Small intestine (tissue), 7 donors: ENCODE results near the gene MYBPH. TPM values are rescaled to one million over a fixed set of nuclear protein-coding genes. Genes with fewer than 3 reads are reported as not detected.

ENCODE experiments used
- DNase-seq, 2 donors: peaks; one replicate each; pipeline versions ENCODE4 v3.0.0 to v3.0.0-alpha.2; 2013
- FAIRE-seq: peaks from 2 replicates; lab custom pipeline; 2012; peaks lifted over from hg19 to GRCh38; lab: Jason Lieb, UNC
- H3K27ac ChIP-seq, 3 donors: one replicate each; pipeline ENCODE4 v1.5.1; 2013; ENCODE audit warnings: low read length in 2 of 3, mild to moderate bottlenecking in 2 of 3, control low read depth in 1 of 3, inconsistent platforms in 1 of 3, low read depth in 1 of 3, moderate library complexity in 1 of 3
- H3K27me3 ChIP-seq, 3 donors: one replicate each; pipeline ENCODE4 v1.6.1; 2013; ENCODE audit warnings: low read length in 3 of 3, inconsistent platforms in 1 of 3; ENCODE audit not compliant: control insufficient read depth in 3 of 3, insufficient read depth in 3 of 3
- H3K36me3 ChIP-seq, 3 donors: one replicate each; pipeline ENCODE4 v1.6.1; 2013; ENCODE audit warnings: low read length in 3 of 3, inconsistent platforms in 1 of 3, low read depth in 1 of 3, mild to moderate bottlenecking in 1 of 3, moderate library complexity in 1 of 3; ENCODE audit not compliant: control insufficient read depth in 3 of 3, insufficient read depth in 2 of 3
- H3K4me1 ChIP-seq, 3 donors: one replicate each; pipeline ENCODE4 v1.6.1; 2013; ENCODE audit warnings: low read length in 2 of 3, inconsistent platforms in 1 of 3, low read depth in 1 of 3, mild to moderate bottlenecking in 1 of 3, moderate library complexity in 1 of 3; ENCODE audit not compliant: control insufficient read depth in 3 of 3, insufficient read depth in 2 of 3
- H3K4me3 ChIP-seq, 3 donors: one replicate each; pipeline ENCODE4 v1.5.1; 2013; ENCODE audit warnings: low read length in 3 of 3, control low read depth in 1 of 3, inconsistent platforms in 1 of 3, low read depth in 1 of 3, mild to moderate bottlenecking in 1 of 3, moderate library complexity in 1 of 3
- H3K9me3 ChIP-seq, 2 donors: one replicate each; pipeline ENCODE4 v1.6.1; 2013; ENCODE audit warnings: low read depth in 1 of 2, low read length in 1 of 2; ENCODE audit not compliant: control insufficient read depth in 2 of 2, insufficient read depth in 1 of 2
- WGBS, 3 donors: extraction: QIAGEN DNeasy Blood & Tissue Kit; methylation state at CpG; one replicate each; pipeline ENCODE4 v1.1.7; 2013; 5-methylcytosine and 5-hydroxymethylcytosine counted together
- polyA plus RNA-seq, 4 donors: library from polyadenylated mRNA; stranded (reverse) in 3 of 4; unstranded in 1 of 4; fragments of 200-250 nt in 3 of 4; fragments of 120-200 nt in 1 of 4; gene quantifications; one replicate each; pipeline versions ENCODE4 v1.2.1 to v1.2.3, GENCODE V29; 2013
- donor health status: healthy with polysubstance abuse.
- donor health status: control.
- donor health status: control.
- donor health status: Bipolar disorder and iron deficiency.
- donor health status: healthy.

The MYBPH gene
- polyA plus RNA-seq, 4 donors = 1.1 TPM; not detected in 3

DNA sequence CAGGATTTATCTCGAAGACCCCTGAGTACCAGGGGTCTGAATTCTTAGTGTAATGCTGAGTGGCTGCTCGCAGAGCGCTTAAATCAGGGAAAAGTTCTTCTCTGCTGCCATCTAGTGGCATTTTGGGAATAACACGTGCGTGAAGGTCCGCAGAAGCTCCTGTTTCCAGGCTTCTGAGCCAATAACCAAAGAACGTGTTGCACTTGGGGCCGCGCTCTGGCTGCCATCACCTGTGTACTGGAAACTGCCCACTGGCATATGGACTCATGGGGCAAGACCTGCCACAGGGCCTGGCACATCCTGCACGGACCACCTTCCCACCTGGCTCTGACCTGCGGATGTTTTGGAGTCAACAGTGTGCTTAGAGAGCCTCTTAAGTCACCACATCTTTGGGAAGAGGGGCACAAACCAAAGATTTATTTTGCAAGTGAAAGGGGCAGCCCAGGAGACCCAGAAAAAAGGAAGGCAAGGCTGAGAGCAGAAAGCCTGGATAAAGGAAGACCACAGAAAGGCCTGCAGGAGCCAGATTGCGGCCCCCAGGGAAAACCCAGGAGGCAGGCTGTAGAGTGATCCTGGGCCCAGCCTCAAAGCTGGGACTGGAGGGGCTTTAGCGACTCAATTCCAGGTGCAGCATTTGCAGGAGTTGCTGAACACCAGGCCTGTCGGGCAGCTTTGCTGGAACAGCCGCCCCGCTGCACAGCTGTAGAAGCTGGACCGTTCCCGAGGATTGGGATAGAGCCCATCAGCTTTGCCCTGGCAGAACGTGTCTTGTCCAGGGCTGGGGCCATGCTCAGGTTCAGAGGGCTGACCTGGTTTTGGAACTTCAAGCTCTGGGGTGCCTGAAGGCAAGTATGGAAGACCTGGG is 40.9 kb upstream of the MYBPH start:
- H3K9me3 ChIP-seq = no peaks in the 10 kb centered on the region
- FAIRE-seq = no peak
- H3K4me3 ChIP-seq = no peak overlapping the region
- peaks cover 0 to 6% (median 2%) of the 10 kb centered on the region in 3 donors for H3K27me3 ChIP-seq
- no peaks in the 10 kb centered on the region for H3K4me1 ChIP-seq
- WGBS, 3 donors = 35 to 37% (median 35%) methylated on average over 19 of the region's 19 CpGs
- H3K36me3 ChIP-seq = no peaks in the 10 kb centered on the region
- no peak overlapping the region for H3K27ac ChIP-seq
- peak; percentile 61 to 80 for DNase-seq

DNA sequence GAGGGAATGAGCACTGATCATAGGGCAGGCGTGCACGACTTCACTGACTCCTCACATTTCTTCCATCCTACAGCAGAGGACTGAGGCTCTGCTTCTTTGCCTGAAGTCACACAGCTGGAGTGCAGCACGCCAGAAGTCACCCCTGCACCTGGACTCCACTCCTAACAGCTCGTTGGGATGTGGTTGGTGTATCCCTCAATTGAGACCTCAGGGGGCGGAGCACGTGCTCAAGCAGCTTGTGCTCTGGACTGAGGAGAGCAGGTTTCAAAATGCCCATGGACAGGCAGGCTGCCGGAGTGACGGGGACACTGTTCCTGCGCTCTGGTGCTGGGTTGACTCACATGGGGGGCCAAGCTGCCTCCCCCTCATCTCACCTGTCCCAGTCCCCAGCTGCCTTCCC is 39.9 kb upstream of the MYBPH start:
- Histone ChIP-seq H3K4me1 (no peaks in the 10 kb centered on the region), H3K9me3 (no peaks in the 10 kb centered on the region), H3K27me3 (peaks cover 0 to 6% (median 2%) of the 10 kb centered on the region in 3 donors), H3K36me3 (no peaks in the 10 kb centered on the region), H3K4me3 (no peak overlapping the region), H3K27ac (no peak overlapping the region)
- no peak for DNase-seq
- 54 to 66% (median 56%) methylated on average over 9 of the region's 9 CpGs for WGBS, 3 donors
- no peak for FAIRE-seq

DNA sequence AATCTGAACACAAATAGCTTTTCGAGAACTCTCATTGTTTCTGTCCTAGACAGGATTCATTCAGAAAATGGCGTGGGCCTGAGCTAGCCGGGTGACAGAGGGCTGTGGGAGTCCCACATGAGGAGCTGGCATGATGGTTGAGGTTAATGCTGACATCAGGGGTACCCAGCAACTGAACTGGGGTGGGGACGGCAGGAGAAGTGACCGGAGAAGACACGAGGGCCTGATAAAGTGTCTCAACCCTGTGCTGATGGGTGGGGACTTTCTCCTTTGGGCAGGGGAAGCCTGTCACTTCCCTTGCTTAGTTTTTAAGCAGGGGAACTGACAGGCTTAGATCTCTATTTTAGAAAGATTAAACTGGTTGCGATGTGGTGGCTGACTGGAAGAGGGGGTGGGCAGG is 39.2 kb upstream of the MYBPH start:
- DNase-seq (no peak), FAIRE-seq (no peak)
- H3K4me3 ChIP-seq = no peak overlapping the region
- 64 to 79% (median 71%) methylated on average over 7 of the region's 7 CpGs for WGBS, 3 donors
- H3K36me3 ChIP-seq = no peaks in the 10 kb centered on the region
- H3K9me3 ChIP-seq = no peaks in the 10 kb centered on the region
- H3K27ac ChIP-seq = no peak overlapping the region
- no peaks in the 10 kb centered on the region for H3K4me1 ChIP-seq
- peaks cover 0 to 6% (median 2%) of the 10 kb centered on the region in 3 donors for H3K27me3 ChIP-seq

- FAIRE-seq (no peak), DNase-seq (no peak)
- H3K27me3 ChIP-seq = peaks cover 0 to 6% (median 2%) of the 10 kb centered on the region in 3 donors
- no peak overlapping the region for H3K4me3 ChIP-seq
- no peaks in the 10 kb centered on the region for H3K36me3 ChIP-seq
- no peaks in the 10 kb centered on the region for H3K9me3 ChIP-seq
- H3K4me1 ChIP-seq = no peaks in the 10 kb centered on the region
- no peak overlapping the region for H3K27ac ChIP-seq
- WGBS, 3 donors = 68 to 84% (median 78%) methylated on average over 6 of the region's 6 CpGs
These were observed 37.5 kb upstream of the MYBPH start for GRCh38 chr1:203213126-203213525.

DNA sequence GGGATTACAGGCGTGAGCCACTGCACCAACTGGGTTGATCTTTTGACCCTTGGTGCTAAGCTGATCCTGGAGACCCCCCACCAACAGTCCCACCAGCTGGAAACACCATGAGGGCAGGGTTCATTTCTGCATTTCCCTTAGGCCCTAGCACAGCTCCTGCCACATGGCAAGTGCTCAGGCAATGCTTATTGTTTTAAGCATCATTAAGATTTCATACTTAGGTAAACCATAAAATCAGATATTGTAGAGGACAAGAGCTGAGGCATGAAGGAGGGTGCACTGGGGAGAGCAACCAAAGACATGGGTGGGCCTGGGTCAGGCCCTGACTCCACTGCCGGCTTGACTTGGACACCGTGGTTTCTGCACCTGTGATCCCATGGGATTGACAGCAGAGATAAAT is 36.2 kb upstream of the MYBPH start:
- no peak overlapping the region for H3K27ac ChIP-seq
- DNase-seq (no peak), FAIRE-seq (no peak)
- no peaks in the 10 kb centered on the region for H3K9me3 ChIP-seq
- no peak overlapping the region for H3K4me3 ChIP-seq
- H3K4me1 ChIP-seq = no peaks in the 10 kb centered on the region
- H3K36me3 ChIP-seq = no peaks in the 10 kb centered on the region
- WGBS, 3 donors = 89 to 94% (median 93%) methylated on average over 3 of the region's 3 CpGs
- H3K27me3 ChIP-seq = peaks cover 0 to 6% (median 0%) of the 10 kb centered on the region in 3 donors

GRCh38 chr1:203210988-203211387 is 35.4 kb upstream of the MYBPH start:
- no peak for FAIRE-seq
- H3K9me3 ChIP-seq = no peaks in the 10 kb centered on the region
- DNase-seq = no peak

GRCh38 chr1:203210350-203210749 is 34.7 kb upstream of the MYBPH start:
- no peak overlapping the region for H3K4me3 ChIP-seq
- H3K36me3 ChIP-seq = no peaks in the 10 kb centered on the region
- DNase-seq (no peak), FAIRE-seq (no peak)
- H3K27me3 ChIP-seq = no peaks in the 10 kb centered on the region
- H3K27ac ChIP-seq = no peak overlapping the region
- no peaks in the 10 kb centered on the region for H3K4me1 ChIP-seq
- no peaks in the 10 kb centered on the region for H3K9me3 ChIP-seq

More at GRCh38 chr1:203210988-203211387, 35.4 kb upstream of the MYBPH start:
- Histone ChIP-seq H3K27me3 (no peaks in the 10 kb centered on the region), H3K4me1 (no peaks in the 10 kb centered on the region), H3K4me3 (no peak overlapping the region), H3K36me3 (no peaks in the 10 kb centered on the region), H3K27ac (no peak overlapping the region)

DNA sequence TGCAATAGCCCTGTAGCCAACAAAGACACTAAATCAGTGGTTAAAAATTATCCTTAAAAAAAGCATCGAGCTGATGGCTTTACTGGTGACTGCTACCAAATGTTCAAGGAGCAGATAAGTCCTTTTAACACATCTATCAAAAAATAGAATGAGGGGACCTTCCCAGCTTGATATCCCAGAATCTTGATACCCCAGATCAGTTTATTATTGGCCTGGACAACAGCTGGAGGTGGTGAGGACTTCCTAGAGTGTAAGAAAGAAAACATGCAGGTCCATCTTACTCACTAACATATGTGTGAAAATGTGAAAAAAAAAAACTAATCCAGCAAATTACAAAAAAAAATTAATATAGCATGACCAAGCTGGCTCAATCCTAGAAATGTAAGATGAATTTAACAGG is 32.6 kb upstream of the MYBPH start:
- FAIRE-seq (no peak), DNase-seq (no peak)
- WGBS, 3 donors = 64 to 87% (median 72%) methylated on average over 1 of the region's 1 CpG
- H3K27me3 ChIP-seq = no peaks in the 10 kb centered on the region
- H3K36me3 ChIP-seq = no peaks in the 10 kb centered on the region
- no peaks in the 10 kb centered on the region for H3K9me3 ChIP-seq
- H3K4me1 ChIP-seq = no peaks in the 10 kb centered on the region
- H3K4me3 ChIP-seq = no peak overlapping the region
- no peak overlapping the region for H3K27ac ChIP-seq

GRCh38 chr1:203207751-203208150 is 32.1 kb upstream of the MYBPH start:
- no peaks in the 10 kb centered on the region for H3K27me3 ChIP-seq
- H3K4me1 ChIP-seq = no peaks in the 10 kb centered on the region
- H3K27ac ChIP-seq = no peak overlapping the region
- H3K36me3 ChIP-seq = no peaks in the 10 kb centered on the region
- no peak for DNase-seq
- H3K4me3 ChIP-seq = no peak overlapping the region
- WGBS, 3 donors = 72 to 78% (median 72%) methylated on average over 2 of the region's 2 CpGs
- FAIRE-seq = no peak
- H3K9me3 ChIP-seq = no peaks in the 10 kb centered on the region
